Measurements from ENCODE around the gene IRS2.

DNA sequence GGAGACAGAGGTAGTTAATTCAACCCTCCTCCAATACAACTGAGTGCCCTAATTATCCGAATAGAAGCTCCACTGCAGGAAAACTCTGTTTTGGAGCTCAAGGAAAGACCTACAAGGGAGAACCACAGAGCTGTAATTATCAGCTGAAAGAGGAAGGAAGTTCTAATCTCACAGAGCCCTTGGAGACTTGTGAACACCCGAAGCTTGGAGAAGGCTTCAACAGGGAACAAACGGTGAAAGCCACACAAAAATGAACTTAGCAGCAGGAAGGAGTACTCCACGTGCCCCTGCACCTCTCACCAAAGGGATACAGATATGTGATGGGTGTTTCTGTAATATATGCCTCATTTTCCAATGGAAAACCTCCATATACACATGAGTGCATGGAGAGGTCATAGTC is 61.1 kb downstream of the IRS2 start:
- TF ChIP-seq EZH2 (IDR thresholded peaks at IDR 0.05; ENCODE audit: insufficient read depth, poor library complexity, severe bottlenecking) (no peak), EZH2phosphoT487 (IDR thresholded peaks at IDR 0.05; ENCODE audit: insufficient read depth, low read depth) (no peak)
